HG03457 (cell line): ENCODE data around the gene CTNND1.

ENCODE experiments used
- ATAC-seq: cut with Tn5 transposase; IDR thresholded peaks from one replicate; pipeline ENCODE4 v1.9.1; 2021; ENCODE audit warnings: moderate number of reproducible peaks; ENCODE audit not compliant: unreplicated experiment

CTNND1 gene

DNA sequence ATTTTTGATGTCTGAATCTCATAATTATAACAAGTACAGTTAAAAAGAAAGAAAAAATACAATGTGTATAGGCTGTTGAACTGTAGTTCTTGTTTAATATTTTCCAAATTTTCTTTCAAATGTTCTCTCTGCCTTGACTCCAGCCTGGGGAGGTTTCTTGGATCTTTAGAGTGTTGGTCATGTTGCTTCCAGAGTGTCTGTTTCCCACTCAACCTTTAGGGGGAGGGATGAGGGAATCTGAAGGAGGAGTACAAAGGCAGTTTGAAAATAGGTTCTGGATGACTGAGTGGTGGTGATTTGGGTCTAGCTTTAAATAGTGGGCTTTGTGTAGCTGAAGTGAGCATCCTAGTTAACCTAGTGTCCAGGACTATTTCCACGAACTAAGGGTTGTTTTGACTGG, 2.0 kb downstream of the CTNND1 start:
- no peak for ATAC-seq

DNA sequence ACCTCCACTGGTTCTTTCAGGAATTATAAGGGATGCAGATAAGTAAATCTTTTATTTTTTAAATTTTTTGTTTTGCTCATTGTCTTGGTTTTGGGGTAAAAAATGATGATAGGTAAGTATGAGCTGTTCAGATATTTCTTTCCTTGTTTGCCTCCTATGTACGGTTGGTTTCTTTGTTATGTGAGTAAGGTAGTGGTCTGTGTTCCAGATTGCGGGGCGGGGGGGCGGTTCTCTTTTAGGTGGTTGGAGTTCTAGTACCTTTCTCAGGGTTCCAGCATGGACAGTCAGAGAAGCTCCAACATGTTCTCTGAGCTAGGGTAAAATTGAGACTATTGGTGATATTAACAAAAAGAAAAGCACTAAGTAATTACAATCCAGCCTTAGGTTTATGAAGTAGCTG, 2.4 kb downstream of the CTNND1 start:
- ATAC-seq: no peak

DNA sequence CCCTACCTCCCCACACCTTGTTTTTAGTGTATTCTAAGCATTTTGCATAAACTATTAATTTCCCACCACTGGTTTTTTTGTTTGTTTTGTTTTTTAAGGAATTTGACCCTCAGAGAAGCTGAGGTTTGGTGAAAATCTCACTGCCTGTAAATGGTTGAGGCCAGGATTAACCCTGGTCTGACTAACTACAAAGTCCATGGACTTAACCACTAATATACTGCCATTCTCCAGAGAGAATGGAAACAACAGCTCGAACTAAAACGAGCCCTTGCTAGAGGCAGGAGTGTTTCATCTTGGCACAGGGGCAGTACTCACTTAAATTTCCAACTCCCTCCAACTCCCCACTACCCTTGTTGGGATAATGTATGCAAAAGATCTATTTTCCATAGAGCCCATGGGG, 3.0 kb downstream of the CTNND1 start:
- ATAC-seq: no peak

DNA sequence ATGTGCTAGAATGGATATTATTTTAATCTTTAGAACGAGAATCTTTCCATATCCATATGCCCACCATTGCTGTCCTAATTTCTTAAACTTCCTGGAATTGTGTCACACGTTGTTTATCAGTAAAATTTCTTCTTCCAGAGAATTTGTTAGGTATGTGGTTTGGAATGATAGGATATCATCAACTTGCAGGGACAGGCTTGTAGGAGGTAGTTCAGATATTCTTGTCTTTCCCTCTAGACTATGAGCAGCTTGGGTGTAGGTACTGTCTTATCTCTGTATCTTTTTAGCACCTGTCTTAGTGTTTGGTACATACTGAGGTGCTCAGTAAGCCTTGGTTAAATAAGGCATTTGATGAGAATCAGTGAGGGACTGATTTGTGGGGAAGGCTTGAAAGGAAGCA, 3.4 kb downstream of the CTNND1 start:
- no peak for ATAC-seq

DNA sequence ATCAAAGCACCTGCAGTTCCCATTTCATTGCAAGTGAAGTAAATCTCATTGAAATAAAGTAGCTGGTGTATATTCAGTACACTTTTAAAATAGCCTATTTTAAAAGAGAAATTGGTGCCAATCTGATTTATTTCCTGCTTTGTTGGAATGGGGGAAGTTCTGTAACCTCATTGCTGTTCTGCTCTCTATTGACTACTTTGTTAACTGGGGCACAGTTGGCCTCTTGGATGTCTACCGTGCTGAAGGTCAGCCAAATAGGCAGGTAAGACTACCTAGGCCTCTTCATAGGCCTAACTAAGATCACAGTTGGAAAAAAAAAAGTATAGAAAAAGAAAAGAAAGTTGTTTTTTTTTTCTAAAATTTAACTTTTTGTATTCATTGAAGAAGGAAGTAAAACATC, 9.2 kb downstream of the CTNND1 start:
- ATAC-seq: no peak

DNA sequence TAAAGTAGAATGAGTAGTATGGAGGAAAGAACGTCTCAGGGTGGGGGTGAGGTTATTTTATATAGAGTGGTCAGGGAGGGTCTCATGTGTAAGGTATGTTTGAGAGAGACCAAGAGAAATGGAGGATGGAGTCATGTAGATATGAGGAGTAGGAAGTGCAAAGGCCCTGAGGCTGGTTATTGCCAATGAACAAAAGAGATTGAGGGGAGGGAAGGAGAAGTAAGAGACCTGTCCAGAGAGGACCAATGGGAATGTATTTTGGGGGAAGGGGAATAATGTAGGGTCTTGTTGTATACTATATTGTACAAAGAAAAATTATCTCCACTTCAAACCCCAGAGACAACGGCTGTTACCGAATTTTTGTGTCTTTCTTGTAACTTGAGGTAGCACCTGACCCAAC, 9.8 kb downstream of the CTNND1 start:
- ATAC-seq: no peak

DNA sequence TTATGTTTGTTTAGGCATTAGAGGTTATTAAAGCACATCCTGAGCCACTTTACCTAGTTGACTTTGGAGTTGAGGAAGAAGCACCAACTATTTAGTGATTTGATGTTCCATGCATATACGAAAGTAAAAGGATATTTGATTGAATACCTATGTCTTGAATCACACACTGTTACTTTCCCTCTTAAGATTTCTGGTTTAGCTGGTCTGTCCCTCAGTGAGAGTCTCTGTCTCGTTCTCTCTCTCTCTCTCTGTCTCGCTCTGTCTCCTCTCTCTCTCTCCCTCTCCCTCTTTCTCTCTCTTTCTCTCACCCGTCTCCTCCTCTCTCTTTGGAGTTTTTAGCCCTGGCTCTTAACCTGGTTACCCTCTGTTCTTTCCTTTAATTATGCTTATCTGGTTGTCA, 11.0 kb downstream of the CTNND1 start:
- no peak for ATAC-seq

DNA sequence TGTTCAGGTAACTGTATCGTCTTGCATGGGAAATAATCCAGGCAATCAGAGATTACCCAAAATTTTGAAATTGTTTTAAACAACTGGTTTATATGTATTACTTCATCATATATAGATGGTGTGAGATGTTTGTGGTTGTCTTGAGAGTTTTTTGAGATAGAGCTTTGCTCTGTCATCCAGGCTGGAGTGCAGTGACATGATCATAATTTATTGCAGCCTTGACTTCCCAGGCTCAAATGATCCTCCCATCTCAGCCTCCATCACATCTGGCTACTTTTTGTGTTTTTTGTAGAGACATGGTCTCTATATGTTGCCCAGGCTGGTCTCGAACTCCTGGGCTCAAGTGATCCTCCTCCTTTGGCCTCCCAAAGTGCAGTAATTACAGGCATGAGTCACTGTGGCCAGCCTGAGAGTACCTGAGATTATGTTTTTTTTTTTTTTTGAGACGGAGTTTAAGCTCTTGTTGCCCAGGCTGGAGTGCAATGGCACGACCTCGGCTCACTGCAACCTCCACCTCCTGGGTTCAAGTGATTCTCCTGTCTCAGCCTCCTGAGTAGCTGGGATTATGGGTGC, 11.5 kb downstream of the CTNND1 start:
- no peak for ATAC-seq

DNA sequence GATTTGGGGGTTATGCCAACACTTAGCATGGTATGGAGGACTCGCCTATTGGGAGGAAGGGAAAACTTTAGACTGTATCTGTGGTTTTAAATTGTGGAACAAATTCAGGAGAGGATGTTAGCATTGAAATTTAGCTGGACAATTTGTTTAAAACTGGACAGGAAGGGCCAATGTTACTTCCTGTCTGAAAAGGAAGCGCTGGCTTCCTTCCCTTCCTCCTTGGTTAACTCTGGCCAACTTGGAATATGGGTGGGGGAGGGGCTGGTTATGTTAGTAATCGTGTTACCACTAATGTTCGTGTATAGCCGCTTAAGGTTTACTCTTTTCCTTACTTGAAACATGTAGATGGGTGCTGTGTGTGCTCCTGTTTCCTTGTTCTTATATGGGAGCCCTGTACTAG, 13.9 kb downstream of the CTNND1 start:
- no peak for ATAC-seq

DNA sequence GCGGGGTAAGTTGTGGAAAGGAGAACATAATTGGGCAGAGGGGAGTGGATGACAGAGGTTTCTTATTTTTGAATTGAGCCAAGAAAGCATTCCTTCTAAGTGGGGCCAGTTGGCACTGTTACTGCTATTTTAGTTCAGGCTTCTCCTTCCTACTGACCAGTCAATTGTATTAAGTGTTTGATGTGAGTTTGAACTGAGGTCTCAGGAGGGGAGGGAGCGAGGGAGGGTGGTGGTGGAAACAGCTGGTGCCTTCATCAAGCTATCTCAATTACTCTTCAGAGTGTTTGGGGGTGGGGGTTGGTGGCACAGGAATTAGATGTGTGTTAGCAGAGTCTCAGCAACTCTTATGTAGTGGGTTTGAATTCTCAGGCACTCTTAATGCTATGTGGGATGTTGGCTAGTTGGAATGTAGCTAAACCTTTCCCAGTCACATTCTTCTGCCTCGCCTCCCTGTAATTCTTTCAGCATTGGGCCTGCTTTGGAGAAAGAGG, 14.5 kb downstream of the CTNND1 start:
- no peak for ATAC-seq

DNA sequence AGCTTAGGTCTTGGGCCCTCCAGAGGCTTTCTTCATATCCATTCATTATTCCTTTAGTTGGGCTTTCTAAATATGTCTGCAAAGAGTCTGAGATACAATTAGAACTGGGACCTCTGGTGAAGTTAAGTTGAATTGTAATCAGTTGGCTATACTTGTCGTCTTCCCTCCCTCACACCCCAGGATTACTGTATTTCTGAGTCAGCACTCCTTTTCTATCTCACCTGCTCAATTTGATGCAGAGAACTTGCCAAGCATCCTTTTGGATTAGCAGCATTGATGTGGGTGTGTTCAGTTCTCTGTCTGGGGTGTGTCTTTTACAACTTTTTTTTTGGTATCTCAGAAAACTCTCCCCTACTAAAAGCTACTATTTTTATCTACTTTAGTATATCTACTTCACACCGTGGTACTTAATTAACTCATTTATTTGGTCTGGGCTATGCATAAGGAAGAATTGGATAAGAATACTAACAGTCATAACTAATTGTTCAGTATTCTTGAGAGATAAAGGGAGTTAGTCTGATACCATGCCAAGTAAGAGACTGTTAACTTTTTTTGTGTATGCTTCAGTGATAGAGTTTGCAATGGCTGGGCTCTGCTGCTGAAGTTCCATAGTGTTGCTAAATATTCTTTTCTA, 15.1 kb downstream of the CTNND1 start:
- no peak for ATAC-seq

DNA sequence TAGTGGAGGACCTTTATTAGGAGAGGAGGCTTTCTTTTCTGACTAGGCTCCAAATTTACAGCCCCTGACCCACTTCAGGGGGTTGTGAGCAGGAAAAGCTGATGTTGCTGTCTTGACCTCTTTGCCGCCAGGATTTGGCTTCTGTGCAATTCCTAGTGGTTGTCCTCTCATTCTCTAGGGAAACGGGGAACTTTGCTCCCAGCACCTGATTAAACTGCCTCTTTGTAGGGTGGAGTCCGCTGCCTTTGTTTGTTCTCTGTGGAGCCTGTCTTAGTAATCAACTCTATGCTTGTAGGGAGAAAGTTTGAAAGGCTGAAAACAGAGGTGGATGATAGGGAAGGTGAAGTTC, 16.3 kb downstream of the CTNND1 start:
- no peak for ATAC-seq

DNA sequence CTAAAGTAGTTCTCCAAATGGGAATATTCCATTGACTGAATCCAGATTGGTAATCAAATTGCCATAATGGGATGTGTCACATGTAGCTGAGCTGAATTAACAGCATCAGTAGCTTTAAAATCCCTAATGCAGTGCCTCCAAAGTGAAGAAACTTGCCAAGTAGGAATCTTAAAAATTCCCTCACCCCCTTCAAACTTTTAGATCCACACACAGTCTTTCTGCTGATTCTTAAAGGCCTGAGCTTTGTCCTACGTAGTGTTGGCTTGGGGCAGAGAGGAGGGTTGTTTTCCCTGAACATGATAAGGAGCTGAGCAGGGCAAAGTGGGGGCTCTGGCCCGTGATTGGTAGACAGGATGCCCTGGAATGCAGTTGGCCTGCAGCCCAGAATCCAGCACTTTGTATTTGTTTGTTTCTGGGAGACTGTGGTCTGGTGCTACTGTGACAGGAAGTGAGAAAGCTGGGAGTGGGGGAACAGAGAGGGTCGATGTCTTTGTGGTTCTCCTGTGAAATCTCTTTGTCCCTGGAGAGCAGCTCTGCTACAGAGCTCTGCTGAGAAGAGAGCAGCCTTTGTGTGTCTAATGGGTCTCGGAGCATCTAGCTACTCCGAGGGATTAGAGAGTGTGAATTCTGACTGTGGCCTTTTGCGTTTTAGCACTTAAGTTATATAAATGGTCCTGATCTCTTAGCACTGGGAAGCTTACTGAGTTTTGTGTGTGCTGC, 16.9 kb downstream of the CTNND1 start:
- ATAC-seq: no peak

DNA sequence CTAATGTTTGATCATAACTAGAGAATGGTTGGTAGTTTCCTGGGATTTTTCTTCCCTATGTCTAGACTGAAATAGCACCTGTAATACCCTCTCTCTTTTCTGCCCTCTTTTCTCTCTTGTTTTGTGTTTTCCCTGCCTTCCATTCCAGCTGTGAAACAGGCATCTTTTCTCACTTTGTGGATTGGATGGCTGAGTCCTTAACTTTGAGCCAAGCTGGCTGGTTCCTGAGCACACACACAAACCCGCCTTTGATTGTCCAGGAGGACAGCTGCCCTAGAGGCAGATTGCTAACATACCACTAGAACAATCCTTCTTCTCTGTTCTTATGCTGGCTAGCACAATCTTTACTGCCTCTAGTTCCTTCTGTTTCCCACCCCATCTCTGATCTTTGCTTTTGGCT, 17.7 kb downstream of the CTNND1 start:
- no peak for ATAC-seq

DNA sequence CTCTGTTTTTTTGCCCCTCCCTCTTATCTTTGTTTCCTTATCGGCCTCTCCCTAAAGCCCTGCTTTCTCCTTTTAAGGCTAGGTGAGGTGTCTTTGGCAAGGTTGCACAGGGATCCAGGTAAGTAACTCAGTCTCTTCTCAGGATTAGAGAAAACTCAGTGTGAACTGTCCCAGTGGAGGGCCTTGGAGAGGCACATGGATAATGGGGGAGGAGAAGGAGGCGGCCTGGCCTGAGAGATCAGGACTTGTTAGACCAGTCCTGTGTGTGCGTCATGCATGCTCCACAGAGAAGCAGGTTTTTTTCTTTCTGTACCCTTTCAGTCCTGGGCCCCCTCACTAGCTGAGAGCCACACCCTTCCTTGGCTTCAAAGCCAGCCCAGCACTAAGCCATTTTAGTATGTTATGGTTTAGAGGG, 19.9 kb downstream of the CTNND1 start:
- ATAC-seq: no peak

DNA sequence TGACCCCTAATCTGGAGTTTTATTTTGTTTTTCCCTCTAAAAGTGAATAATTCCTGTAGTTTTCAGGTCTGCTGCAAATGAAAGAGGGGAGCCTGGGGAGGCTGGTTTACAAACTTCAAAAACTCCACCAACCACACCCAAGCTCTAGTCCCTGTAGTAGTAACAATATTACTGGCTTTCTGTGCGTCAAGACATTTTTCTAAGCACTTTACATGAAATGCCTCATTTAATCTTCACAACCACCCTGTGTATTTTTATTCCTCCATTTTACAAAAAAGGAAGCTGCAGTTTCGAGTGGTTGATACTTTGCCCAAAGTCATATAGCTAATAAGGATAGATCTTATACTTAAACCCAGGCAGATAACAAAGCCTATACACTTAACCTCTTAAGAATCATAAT, 23.5 kb downstream of the CTNND1 start:
- no peak for ATAC-seq

DNA sequence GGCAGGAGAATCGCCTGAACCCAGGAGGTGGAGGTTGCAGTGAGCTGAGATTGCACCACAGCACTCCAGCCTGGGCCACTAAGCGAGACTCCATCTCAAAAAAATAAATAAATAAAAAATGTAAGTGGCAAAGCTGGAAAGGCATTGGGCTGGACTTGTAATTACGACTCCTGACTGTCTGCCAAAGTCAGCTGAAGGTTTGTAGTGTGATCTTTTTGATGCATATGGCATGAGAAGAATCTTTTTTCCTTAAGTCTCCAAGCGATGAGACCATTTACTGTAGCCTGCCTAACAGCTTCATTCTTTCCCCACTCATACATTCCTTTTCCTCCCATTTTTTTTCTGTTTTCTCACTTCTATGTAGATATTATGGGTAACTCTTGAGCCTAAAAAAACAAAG, 24.8 kb downstream of the CTNND1 start:
- no peak for ATAC-seq

DNA sequence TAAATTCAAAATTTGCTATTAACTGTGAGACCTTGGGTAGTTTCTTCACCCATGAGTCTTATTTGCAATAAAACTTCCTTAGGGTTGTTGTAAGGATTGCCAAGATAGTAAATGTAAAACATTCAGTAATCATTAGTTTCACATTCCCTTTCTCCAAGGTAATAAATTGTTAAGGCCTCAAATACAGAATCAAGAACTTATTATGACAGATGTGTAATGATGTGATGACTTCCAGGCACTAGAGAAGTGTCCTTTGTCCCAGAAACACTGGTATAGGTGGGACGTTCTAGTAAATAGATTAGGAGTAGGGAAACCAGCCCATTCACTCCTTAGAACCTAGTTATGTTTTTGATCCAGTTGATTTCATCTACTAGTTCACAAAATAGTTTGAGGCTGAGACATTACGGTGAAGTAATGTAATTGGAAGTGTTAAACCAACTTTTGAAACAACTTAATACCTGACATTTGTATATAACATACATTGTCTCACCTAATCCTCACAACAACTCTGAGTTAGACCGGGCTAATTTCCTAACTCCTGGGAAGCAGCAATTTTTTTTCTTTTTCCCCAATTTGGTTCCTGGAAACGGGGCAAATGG, 25.5 kb downstream of the CTNND1 start:
- no peak for ATAC-seq

DNA sequence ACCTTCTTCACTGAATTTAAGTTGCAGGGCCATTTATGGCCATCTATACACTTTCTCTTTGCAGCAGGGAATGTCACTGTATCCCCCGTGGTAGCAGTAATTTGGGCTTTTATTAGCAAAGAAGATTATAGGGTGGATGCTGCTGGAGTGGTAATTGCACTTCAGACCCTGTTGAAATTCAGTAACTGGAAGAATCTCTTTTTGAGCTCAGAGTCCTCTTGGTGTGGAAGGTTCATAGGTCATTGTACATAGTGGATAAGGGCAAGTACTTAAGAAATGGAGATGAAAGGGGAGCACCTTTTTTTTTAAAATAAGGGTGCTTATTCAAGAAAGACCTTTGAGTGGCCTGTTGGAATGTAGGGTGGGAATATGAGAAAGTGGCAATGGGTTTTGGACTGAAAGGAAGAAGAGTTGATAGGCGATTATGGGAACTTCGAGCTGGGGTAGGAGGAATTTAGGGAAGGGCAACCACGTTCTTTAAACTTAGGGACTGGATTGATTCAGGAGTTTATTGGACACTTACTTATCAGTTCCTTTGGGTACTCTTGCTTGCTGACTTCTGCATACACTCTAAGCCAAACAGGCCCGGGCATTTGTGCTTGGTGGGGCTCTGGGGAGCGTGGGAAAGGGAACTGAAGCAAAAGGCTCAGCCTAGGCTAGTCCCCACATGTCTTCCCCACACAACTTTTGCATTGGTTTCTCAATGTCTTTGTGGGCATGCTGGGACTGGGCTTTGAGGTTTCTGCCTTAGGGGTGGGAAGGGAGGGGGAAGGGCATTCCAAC, 26.5 kb downstream of the CTNND1 start:
- ATAC-seq: no peak

DNA sequence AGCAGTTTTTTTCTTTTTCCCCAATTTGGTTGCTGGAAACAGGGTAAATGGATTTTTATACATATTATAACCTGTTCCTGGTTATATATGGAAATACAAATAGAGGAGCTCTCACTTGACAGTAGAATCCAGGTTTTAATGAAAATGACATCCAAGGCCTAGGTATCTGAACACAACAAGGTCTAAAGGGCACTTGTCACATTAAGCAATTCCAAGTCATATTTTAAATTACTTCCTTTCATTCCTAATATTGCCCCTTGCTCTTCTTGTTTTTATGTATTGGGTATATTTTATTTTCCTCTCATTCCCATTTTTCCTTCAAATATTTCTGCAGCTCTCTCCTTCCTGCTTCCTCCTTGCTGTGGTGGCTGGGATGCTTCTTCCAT, 27.1 kb downstream of the CTNND1 start:
- ATAC-seq: no peak

DNA sequence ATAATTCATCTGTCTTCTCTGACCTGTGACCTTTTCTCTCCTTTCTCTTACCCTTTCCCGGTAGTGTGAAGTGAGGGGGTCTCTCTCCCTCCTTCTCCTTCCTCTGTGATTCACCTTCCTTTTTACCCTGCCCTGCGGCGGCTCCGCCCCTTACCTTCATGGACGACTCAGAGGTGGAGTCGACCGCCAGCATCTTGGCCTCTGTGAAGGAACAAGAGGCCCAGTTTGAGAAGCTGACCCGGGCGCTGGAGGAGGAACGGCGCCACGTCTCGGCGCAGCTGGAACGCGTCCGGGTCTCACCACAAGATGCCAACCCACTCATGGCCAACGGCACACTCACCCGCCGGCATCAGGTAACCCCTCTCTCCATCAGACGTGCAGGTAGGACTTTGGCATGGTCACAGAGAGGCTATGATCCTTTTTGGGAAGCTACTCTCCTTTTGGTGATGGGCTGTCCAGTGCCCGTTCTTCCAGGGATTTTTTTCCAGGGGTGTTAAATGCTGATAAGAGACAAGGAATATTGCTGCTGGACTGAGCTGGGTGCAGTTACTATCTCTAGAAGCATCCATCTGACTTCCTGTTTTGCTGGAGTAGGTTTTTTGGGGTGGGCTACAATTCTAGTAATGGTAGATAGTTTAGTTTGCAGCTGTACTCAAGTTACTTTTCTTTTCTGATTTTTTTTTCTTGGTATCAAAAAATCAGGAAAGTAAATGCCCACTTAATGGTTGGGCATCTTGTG, 29.9 kb downstream of the CTNND1 start:
- ATAC-seq: no peak
